GM21786 (cell line): ENCODE results near the gene TCP11L1.
"Not testable (repeated sequence)": the region's sequence is repeated elsewhere in the genome, so short reads cannot be mapped to it uniquely, and the experiment has no call there.

Experiments used
- ATAC-seq: cut with Tn5 transposase; IDR thresholded peaks from one replicate; pipeline ENCODE4 v1.9.1; 2021; ENCODE audit not compliant: unreplicated experiment

The TCP11L1 gene

DNA sequence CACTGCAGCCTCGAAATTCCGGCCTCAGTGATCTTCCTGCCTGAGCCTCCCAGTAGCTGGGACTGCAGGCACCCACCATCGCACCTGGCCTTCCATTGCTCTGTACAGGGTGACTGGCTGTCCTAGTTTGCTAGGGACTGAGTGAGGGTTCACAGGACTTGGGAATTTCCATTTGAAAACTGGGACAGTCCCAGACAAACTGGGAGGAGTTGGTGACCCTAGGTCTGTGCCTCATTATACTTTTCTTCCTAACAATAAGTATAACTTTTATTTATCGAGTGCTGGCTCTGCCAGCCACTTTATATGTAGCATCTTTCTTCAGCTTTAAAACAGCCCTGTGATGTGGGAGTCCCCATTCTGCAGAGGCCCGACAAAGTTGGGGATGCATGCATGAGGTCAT, 25.5 kb downstream of the TCP11L1 start:
- no peak for ATAC-seq

DNA sequence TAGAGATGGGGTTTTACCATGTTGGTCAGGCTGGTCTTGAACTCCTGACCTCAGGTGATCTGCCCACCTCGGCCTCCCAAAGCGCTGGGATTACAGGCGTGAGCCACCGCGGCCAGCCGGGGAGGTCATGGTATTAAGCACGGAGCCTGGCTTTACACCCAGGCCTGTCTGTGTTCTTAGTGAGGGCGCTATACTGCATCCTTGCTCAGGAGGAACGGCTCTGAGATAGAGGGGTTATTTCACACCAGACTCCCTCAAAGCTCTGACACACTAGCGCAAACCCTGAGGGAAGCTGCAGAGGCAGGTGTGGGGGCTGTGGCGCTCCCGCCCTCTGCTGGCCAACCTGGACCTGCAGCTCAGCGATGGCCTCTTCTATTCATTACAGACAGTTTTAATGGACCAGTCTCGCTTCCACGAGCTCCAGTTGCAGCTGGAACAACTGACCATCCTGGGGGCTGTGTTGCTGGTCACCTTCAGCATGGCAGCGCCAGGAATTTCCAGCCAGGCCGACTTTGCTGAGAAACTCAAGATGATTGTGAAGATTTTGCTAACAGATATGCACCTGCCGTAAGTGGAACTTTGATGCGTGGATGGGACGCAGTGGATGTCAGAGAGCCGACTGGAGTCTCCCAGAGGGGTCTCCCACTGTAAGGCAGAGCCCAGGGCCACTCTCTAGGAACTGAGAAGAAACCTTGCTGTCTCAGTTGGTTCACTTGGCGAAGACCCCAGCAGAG, 26.2 kb downstream of the TCP11L1 start:
- no peak for ATAC-seq

DNA sequence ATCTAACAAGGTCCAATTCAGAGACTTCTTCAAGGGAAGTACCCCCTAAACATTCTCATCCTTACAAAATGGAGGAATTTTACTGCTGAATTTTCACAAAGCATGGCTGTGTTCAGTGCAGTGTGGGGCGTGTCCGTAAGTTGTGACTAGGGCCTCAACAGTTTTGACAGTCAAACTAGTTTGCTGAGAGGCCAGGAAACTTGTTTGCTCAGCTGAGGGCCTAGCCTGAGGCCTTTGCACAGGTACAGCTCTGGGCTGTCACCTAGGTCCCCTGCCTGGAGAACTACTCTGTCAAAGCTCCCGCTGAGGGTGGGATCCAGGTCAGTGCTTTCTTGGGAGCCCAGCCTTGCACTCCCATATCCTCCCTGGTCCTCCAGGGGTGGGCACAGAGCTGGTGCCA, 27.9 kb downstream of the TCP11L1 start:
- no peak for ATAC-seq

DNA sequence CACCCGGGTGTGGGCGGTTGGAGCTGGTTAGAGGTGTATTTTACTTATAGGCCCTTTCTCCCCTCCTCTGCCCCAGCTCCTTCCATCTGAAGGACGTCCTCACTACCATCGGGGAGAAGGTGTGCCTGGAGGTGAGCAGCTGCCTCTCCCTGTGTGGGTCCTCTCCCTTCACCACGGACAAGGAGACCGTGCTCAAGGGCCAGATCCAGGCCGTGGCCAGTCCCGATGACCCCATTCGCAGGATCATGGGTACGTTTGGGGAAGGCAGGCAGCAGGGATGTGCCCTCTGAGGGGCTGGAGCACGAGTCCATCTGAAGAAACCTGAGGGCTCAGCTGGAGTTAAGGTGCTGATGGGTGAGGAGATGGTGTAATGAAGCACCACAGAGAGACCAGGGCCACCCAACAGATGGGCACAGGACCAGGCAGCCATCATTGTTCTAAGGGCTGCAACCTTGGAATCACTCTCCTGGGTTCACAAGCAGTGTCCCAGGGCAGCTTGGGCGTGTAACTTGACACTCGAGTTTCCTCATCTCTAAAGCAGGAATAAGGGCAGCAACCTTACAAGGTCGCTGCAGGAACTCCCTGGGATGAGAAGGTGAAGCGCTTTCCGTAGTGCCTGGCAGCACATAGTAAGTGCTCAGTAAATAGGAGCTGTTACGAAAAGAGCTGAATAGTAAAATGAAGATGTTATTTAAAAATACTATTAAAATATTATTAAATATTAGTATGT, 29.4 kb downstream of the TCP11L1 start:
- ATAC-seq: no peak

DNA sequence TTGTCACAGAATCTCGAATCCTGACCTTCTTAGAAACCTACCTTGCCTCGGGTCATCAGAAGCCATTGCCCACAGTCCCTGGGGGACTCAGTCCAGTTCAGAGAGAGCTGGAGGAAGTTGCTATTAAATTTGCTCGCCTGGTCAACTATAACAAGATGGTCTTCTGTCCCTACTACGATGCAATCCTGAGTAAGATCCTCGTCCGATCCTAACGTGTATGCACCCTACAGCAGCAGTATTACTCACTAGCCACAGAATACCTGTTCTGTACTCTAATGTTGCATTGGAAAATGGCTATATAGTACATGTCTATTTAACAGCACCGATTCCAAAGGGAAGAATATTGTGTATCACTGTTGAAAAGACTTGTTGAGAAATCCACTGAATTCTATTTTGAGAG, 33.1 kb downstream of the TCP11L1 start:
- no peak for ATAC-seq

DNA sequence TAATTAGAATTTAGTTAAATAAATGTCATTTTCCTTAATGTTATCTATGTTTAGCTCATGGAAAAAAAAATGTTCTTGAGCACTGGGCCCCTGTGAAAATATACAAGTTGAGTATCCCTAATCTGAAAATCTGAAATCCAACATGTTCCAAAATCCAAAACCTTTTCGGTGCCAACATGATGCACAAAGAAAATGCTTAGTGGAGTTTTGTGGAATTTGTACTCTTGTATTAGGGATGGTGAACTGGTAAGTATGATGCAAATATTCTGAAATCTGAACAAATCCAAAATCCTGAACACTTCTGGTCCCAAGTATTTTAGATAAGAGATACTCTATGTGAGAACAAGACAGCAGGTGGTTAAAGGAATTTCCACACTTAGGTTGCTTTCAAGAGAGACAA, 44.5 kb downstream of the TCP11L1 start:
- no peak for ATAC-seq

DNA sequence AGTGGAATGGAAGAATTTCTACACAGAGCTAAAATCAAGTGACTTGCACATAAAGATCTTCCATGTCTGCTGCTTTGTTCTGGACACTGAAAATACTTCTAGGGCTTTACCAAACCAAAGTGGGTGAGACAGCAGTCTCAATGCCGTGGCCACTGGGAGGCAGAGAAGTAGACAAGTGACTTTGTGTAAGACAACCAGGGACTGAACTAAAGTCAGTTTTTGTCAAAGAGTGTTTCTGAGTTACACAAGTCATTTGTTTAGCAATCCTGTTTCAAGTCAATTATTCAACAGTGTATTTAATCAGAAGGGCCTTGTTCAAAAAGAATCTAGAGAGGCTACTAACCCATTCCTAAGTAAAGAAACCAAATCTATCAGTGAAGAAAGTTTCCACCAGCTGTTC, 46.6 kb downstream of the TCP11L1 start:
- no peak for ATAC-seq

DNA sequence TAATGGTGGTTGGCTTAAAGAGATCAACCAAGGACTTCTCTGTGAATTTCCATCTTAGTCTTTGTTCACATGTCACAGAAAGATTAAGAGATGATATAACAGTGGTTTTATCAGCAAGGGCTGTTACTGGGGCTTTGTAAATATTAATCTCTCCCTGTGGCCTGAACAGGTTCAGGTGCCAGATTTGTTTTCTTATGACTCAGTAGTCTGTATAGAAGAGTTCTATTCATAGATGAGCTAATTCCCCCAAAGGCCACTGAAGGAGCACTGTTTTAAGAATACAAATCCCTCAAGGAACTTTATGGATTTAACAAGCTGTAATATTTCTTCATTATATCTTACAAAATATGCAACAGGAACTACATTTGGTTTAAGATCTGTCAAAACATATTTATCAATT, 50.4 kb downstream of the TCP11L1 start:
- no peak for ATAC-seq

DNA sequence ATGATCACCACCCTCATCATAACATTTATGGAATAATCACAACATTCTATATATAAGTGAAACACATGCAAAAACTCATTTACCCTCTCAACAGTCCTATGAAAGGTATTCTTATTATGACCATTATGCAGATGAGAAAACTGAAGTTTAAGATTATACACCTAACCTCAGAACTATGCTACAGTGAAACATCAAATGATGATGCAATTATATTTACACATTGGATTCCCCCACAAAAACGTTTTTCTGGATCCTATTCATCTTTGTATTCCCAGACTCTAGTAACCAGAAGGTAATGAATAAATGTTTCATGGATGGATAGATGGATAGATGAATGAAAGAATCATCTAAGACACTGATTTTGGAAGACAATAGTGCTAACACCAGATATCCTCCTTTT, 54.8 kb downstream of the TCP11L1 start:
- no peak for ATAC-seq

DNA sequence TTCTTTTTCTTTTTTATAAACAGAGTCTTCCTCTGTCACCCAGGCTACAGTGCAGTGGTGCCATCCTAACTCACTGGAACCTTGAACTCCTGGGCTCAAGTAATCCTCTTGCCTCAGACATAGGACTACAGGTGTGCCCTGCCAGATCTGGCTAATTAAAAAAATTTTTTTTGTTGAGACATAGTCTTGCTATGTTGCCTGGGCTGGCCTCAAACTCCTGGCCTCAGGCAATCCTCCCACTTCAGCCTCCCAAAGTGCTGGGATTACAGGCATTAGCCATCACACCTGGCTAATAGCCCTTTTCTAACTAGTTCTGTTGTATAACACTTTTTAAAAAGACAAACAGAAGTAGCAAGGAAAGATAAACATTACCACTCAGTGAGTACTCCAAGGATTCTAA, 64.5 kb downstream of the TCP11L1 start:
- ATAC-seq: no peak

DNA sequence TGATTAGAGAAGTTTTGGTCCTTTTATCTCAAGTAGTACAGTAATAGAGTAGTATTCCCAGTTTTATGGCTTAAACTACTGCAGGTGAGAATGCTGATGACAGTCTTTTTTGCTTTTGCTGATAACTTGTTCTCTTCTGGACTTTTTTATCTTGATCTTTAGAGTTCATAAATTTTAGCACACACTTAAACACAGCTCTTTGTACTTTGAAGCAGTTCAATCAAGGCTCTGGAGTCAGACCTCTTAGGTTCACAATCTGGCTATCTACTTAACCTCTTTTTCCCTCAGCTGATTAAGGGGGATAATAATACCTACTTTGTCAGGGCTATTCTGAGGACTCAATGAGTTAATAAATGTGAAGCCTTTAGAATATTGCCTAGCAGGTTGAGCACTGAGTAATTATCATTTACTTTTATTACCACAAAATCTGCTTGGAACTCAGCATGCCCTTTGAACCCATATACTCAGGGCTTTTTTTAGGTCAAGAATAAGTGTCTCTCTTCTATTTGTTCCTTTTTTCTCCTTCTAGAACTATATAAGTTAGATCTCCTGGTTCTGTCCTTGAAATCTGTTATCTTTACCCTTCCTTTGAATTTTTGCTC, 70.0 kb downstream of the TCP11L1 start:
- no peak for ATAC-seq

DNA sequence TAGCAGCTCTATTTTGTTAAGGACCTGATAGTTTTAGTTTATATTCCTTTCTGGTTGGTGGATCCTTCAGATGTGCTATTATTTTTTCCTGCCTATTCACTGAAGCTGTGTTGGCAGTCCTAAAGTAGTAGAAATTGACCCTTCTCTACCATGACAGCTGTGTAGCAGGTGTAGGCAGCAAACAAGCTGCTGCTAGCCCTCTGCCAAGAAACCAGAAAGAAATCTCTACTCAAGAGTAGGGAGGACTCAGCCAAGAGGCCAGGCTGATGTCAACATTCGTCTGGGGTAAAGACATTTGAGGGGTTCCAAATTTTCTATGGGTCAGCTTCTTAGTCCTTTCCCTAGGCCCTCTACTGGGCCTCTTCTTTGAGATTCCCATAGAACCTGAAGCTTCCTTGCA, 70.7 kb downstream of the TCP11L1 start:
- ATAC-seq: no peak

DNA sequence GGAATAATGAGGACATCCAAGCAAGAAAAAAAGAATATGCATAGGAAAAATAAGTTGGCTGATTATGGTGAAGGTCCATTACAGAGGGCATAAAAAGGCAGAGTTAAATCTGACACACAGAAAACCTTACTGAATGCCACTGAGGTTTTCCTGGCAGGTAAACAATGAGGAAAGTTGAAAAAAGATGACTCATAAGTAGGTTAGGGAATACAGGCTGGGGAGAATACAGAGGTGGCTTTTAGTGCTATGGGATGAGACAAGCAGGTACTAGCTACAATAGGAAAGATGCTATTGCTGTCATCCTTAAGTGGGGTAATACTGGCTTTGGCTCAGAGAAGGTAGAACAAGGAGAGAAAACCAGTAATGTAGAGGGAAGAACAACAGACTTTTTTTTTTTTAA, 77.2 kb downstream of the TCP11L1 start:
- no peak for ATAC-seq

DNA sequence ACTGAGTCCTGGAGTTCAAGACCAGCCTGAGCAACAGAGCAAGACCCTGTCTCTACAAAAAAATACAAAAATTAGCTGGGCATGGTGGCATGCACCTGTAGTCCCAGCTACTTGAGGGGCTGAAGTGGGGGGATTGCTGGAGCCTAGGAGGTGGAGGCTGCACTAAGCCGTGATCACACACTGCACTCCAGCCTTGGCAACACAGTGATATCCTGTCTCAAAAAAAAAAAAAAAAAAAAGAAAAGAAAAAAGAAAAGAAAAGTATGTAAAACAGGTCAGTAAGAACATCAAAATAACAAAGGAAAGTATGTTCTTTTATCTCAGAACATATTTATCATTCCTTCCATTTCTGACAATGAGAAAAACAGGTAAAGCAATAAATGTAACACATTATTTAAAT, 83.3 kb downstream of the TCP11L1 start:
- not testable (repeated sequence) for ATAC-seq
